ENCODE results near the gene YWHAG.
"Not testable (repeated sequence)": the region's sequence is repeated elsewhere in the genome, so short reads cannot be mapped to it uniquely, and the experiment has no call there.

Gene YWHAG

DNA sequence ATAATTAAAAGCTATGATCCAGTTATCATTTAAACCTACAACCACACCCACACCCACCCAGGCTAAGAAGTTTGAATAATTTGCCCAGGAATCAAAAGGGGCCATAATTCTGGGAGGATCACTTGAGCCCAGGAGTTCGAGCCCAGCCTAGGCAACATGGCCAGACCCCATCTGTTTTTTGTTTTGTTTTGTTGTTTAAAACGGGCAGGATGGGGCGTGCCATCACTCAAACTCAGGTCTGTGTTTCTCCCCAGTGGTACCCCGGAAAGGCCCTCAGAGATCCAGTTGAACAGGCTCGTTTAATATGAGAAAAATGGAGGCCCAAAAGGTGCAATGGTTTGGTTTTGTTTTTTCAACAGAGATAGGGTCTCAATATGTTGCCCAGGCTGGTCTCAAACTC is 33.0 kb downstream of the YWHAG start:
- no peak for DNase-seq (ENCODE audit: low read depth in 2 of 2, low spot score in 1 of 2)

- DNase-seq (ENCODE audit: low read depth in 2 of 2, low spot score in 1 of 2): no peak
Measured at GRCh38 chr7:76325092-76325491, 33.7 kb downstream of the YWHAG start.

- DNase-seq (ENCODE audit: low read depth in 2 of 2, low spot score in 1 of 2): peak in 1 of 2 donors; percentile 35
Measured at GRCh38 chr7:76318488-76319353, 40.1 kb downstream of the YWHAG start.

DNA sequence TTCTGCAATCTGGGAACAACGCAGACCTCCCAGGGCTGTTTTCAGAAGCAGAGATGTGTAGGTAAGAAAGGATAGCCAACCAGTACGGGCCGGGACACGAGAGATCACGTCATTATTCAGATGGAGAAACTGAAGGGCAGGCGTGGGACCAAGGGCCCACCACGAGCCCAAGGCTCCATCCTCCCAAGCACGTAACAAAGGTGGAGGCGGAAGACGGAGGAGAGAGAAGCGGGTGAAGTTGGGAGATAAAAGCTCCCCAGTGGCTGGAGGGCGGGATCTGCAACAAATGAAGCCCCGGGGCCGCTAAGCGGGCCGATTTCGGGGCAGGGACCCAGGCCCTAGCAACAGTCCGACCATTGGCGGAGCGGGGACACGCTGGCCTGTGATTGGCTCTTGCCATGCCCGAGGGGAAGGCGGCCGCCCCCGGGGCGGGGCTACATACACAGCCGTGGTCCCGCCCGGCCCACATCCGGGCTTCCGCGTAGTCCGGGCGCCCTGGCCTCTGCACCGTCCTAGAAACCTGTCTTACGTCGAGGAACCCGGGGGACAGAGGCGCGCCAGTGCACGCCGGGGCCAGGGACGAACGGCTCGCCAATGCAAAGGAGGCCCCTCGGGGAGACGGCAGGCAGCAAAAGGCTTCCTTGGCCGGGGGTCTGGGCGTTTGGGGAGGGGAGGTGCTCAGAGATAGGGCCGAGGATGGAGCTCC is 40.9 kb downstream of the YWHAG start:
- peak; percentile 84 to 93 for DNase-seq (ENCODE audit: low read depth in 2 of 2, low spot score in 1 of 2)

DNA sequence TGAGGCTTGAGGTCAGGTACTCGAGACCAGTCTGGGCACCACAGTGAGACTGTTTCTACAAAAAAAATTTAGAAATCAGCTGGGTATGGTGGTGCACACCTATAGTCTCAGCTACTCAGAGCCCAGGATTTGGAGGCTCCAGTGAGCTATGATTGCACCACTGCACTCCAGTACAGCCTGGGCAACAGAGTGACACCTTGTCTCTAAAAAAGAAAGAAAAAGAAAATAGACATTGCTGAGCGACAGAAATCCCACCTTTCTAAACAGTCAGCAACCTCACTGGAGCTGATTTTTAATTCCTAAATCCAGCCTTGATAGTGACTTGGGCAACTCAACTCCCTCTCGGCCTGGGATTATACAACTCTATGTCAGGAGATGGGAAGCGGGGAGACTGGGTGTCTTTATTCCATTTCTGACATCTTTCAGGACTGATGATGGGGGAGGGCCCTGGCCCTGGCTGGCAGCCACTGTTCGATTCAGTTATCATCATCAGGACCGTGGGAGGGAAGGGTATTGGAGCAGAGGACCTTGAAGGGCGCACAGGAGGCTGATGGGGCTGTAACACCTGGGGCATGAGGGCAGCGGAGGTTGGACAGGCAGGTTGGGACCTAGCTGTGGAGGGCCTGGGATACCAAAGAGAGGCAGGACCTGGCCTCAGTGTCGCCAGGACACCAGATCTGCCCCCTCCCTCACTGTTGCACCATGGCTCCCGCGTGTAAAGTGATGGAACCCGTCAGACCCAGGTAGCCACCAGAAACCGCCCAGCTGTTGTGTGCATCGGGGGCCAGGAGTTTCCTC is 41.6 kb downstream of the YWHAG start:
- no peak for DNase-seq (ENCODE audit: low read depth in 2 of 2, low spot score in 1 of 2)

- DNase-seq (ENCODE audit: low read depth in 2 of 2, low spot score in 1 of 2): no peak
Measured at GRCh38 chr7:76315364-76315763, 43.4 kb downstream of the YWHAG start.

- not testable (repeated sequence) for DNase-seq (ENCODE audit: low read depth in 2 of 2, low spot score in 1 of 2)
Measured at GRCh38 chr7:76314740-76315139, 44.1 kb downstream of the YWHAG start.

- peak; percentile 90 to 94 for DNase-seq (ENCODE audit: low read depth in 2 of 2, low spot score in 1 of 2)
Measured at GRCh38 chr7:76314042-76314721, 44.6 kb downstream of the YWHAG start.

- not testable (repeated sequence) for DNase-seq (ENCODE audit: low read depth in 2 of 2, low spot score in 1 of 2)
Measured at GRCh38 chr7:76311838-76312237, 47.0 kb downstream of the YWHAG start.

DNA sequence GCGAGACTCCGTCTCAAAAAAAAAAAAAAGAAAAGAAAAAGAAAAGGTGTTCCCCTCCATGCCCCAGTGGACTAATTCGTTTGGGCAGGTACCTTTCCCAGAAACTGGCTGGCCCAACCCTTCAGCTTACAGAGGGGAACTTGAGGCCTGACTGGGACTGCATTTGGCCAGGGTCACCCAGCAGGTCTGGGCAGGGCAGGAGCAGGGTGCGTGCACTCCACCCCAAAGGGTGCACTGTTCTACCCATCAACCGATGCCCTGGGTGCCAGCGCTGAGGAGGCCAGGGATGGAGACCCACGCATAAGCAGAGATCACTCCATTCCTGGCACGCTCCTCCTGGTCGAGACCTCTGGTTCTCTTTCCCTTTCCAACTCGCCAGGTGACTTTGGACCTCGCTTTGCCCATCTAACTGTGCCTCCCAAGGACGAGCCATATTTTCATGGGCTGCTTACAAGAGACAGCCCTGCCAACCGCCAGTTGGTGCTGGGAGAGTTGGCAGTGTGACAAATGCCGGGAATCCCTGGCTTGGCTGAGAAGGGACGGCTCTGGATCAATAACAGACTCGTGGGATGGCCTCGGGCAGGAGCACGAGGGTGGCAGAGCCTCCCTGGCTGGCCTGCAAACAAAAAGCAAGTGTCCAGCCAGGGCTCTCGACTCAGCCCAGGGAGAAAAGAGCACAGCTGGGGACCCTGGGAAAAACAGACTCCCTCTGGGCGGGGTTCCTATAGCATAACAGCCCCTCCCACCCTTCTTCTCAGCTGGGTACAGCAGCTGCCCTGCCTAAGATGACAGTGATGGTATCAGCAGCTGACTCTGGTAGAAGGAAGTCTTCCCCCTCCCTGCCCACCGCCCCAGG is 48.5 kb downstream of the YWHAG start:
- DNase-seq (ENCODE audit: low read depth in 2 of 2, low spot score in 1 of 2): no peak

GRCh38 chr7:76309341-76310101 is 49.3 kb downstream of the YWHAG start:
- not testable (repeated sequence) for DNase-seq (ENCODE audit: low read depth in 2 of 2, low spot score in 1 of 2)

- DNase-seq (ENCODE audit: low read depth in 2 of 2, low spot score in 1 of 2): not testable (repeated sequence)
Measured at GRCh38 chr7:76308874-76309273, 49.9 kb downstream of the YWHAG start.

- DNase-seq (ENCODE audit: low read depth in 2 of 2, low spot score in 1 of 2): no peak
Measured at GRCh38 chr7:76304888-76305375, 53.9 kb downstream of the YWHAG start.

DNA sequence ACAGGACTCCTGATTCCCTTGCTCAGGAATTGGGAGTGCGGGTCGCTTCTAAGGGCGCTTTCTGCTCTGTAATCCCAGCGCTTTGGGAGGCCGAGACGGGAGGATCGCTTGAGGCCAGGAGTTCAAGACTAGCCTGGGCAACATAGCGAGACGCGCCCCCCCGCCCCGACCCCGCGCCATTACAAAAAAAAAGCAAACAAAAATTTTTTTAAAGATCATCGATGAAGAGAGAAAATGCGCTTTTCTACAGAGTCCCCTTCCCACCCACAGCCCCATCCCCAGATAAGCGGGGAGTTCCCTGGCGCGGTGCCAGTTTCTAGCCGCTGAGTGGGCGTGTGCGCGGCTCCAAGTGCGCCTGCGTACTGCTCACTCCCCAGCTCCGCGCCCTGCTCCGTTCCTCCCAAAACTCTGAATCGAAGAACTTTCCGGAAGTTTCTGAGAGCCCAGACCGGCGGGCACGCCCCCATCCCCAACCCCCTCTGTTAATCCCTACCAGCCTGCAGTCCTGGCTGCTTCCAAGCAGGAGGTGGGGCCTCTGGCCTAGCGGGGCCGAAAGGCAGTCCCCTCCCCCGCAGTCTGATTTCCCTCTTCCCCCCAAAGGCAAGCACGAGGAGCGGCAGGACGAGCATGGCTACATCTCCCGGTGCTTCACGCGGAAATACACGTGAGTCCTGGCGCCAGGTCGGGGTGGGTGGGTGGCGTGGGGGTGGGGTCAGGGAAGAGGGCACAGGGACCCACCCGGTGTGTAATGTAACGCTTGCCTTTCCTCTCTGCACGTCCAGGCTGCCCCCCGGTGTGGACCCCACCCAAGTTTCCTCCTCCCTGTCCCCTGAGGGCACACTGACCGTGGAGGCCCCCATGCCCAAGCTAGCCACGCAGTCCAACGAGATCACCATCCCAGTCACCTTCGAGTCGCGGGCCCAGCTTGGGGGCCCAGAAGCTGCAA is 55.3 kb downstream of the YWHAG start:
- peak; percentile 56 to 66 for DNase-seq (ENCODE audit: low read depth in 2 of 2, low spot score in 1 of 2)

DNA sequence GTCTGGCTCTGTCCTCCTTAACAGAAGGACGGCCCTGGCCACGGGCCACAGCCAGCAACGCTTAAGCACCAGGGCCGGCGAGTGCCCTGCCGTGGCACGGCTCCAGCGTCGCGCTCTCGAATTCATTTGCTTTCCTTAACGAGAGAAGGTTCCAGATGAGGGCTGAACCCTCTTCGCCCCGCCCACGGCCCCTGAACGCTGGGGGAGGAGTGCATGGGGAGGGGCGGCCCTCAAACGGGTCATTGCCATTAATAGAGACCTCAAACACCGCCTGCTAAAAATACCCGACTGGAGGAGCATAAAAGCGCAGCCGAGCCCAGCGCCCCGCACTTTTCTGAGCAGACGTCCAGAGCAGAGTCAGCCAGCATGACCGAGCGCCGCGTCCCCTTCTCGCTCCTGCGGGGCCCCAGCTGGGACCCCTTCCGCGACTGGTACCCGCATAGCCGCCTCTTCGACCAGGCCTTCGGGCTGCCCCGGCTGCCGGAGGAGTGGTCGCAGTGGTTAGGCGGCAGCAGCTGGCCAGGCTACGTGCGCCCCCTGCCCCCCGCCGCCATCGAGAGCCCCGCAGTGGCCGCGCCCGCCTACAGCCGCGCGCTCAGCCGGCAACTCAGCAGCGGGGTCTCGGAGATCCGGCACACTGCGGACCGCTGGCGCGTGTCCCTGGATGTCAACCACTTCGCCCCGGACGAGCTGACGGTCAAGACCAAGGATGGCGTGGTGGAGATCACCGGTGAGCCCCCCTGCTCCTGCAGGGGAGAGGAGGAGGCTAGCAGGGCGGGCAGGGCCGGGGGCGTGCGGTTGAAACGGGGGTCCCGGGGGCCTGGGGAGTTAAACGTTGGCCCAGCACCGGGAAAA is 56.2 kb downstream of the YWHAG start, which contains the start of gene HSPB1:
HSPB1 (plus strand) TSS at position 327 of the 855 bp plus-strand sequence; CDS start at position 367, 40 bp downstream.
- peak in 1 of 2 donors; percentile 35 for DNase-seq (ENCODE audit: low read depth in 2 of 2, low spot score in 1 of 2)

DNA sequence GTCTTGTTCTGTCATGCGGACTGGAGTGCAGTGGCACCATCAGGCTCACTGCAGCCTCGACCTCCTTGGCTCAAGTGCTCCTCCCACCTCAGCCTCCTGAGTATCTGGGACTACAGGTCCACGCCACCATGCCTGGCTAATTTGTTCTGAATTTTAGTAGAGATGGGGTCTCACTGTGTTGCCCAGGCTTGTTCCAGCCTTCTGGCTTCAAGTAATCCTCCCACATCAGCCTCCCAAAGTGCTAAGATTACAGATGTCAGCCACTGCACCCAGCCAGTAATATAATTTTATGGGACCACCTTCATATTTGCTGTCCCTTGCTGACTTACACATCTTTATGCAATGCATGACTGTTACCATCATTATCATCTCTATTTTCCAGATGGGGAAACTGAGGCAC is 57.8 kb downstream of the YWHAG start:
- DNase-seq (ENCODE audit: low read depth in 2 of 2, low spot score in 1 of 2): no peak

- no peak for DNase-seq (ENCODE audit: low read depth in 2 of 2, low spot score in 1 of 2)
Measured at GRCh38 chr7:76300166-76300731, 58.5 kb downstream of the YWHAG start.
